ENCODE data around the gene TMEM269.
"Not testable (repeated sequence)": the region's sequence is repeated elsewhere in the genome, so short reads cannot be mapped to it uniquely, and the experiment has no call there.

Gene TMEM269

DNA sequence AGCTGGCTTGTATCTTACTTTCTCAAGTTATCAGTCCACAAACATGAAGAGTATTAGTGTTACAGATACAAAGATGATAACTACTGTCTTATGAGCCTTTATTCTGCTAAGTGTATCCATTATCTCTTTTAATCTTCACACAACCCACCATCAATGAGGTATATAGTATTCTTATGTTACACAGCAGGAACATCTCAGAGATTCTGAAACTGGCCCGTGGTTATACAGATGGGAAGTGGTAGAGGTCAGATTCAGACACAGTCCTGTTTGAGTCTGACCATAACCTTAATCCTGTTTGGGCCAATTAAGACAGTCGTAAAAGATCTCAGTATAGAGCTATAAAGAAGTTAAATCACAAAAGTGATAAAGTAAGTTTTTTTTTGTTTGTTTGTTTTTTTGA lies 5.1 kb upstream of the TMEM269 start:
- no peak for DNase-seq

GRCh38 chr1:42780176-42780575 lies 4.6 kb upstream of the TMEM269 start:
- DNase-seq = no peak

DNA sequence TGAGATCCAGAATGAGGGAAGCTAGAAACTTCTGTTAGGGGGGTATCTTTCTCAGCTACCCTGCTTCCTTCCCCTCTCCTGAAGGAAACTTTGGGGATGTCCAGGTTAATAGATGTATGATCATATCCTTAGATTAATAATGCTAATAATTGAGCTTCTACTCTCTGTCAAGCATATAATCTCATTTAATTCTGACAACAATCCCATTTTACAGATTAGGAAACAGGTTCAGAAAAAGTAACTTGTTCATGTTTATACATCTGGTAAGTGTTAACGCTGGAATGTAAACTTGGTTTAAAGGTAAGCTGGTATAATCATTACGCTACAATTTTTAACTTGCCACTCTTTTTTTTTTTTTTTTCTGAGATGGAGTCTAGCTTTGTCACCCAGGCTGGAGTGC lies 1.7 kb upstream of the TMEM269 start:
- no peak for DNase-seq

GRCh38 chr1:42784547-42784945 lies 245 bp upstream of the TMEM269 start:
- no peak for DNase-seq

DNA sequence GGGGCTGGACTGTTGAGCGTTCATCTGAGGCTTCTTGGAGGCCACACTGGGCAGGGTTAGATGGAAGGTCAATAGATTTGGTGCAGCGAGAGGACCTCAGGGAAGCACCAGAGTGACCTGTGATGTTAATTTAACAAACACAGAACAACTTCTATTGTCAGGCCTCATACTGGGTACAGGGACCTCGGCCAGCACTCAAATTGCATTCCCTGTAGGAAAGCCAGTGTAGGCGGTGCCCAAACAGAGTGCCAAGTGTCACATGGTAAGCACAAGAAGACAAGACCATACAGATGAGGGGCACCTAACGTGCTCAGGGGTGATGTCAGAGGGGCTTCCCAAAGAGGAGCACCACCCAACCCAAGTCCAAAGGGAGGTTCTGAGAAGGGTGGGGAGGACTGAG lies 1.3 kb downstream of the TMEM269 start:
- no peak for DNase-seq

DNA sequence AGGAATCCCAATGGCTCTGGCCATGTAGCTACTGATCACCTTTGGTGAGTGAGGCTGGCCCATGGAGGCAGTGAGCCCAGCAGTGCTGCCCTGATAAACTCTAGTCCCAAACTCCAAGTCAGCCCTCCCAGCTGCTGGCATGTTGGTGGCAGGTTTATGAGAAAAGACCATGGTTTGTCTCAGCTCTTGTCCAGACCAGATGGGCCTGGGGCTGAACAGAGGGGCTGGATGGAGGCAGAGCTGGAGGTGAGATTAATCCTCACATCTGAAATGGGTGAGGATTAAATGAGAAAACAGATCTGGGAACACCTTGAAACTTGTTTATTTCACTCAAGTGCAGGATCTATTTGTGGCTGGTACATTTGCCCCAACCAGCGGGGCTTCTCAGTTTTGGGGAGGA lies 3.2 kb downstream of the TMEM269 start:
- DNase-seq = no peak

GRCh38 chr1:42793824-42794223 lies 9.0 kb downstream of the TMEM269 start:
- no peak for DNase-seq

DNA sequence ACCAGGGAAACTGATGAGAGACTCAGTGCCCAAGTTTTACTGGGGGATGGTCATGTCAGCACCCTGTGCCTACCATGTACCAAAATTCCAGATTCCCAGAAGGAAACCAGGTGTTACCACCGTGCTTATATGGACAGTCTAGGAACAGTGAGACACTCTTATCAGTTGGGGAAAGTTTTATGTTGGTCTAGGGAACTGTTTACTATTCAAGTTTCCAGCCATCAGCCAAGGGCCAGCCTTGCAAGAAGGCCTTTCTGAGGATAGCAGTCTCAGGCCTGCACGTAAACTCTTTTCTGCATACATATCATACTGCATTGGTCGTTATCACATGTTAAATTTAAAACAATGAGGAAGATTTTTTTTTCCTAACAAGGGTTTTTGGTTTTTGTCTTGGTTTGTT lies 12.6 kb downstream of the TMEM269 start:
- no peak for DNase-seq

DNA sequence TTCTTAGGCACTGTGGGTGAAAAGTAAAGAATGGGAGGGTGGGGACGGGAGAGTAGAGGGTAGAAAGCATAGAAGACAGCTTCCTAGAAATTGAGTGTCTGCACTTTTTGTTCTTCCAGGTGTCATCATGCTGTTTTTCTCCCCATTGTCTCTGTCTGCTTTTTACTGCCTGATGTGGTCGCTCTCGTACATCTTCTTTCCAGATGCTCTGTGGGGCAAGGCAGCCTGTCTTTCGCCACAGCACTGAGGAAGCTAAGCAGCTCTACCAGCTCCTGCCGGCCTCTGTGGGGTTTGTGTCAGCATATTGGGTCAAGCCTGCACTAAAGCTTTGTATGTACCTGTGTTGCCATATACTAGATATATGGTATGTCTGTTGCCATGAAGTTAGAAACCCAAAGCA lies 13.2 kb downstream of the TMEM269 start:
- no peak for DNase-seq

DNA sequence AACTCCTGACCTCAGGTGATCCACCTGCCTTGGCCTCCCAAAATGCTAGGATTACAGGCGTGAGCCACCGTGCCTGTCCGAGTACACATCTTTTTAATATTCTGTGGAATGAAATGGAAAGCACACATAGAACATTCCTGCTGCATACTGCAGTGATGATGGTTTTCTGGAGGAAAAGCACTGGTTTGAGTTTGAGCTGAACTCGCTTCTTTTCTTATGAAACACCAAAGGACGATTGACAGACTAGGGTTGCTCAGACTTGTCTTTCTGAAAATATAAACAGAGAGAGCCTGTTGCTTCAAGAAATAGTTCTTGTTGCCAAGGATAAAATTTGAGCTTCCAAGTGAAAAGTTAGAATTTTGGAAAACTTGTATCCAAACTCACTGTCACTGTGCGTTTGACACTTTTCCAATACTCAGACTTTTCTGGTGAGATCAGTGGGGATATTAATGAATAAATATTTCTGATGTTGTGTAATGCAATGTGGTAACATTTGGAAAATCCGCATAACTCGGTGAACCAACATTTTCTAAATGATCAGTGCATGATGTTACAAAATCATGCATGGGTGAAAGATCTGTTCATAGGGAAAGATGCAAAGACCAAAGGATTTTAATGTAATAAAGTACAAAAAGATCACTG lies 17.2 kb downstream of the TMEM269 start:
- DNase-seq = no peak

DNA sequence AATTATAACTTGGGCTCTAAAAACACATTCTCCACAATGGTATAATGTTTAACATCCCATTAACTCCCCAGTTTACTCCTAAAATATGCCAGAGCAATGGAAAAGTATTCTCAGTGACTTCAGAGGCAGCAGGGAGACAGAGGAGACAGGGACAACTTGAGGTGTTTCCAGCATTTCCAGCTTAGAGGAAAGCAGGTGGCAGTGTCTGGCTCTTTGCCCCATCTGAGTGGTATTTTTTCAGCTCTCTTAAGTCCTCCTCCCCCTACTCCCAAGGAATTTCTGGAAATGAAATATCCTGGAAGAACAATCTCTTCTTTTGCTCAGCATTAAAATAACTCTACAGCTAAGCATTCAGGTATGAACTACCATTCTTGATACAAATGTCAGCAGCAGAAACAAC lies 21.4 kb downstream of the TMEM269 start:
- no peak for DNase-seq

DNA sequence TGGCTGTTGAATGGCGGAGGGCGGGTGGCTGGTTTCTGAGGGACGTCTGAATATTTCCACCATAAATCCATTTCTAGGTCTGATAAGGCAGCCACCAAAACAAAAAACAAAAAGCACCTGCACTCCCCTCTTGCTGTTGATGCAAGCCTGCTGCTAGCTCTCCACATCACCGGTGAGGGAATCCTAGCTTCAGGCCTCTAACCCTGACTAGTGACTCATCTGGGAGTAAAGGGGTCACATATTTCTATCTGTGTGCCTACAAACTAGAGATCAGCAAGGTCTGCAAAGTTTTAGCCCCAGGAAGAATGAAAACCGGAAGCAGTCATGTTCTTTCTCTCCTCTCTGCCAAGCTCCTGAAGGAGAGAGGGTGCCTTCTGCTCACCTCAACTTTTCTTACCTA lies 21.8 kb downstream of the TMEM269 start:
- no peak for DNase-seq

DNA sequence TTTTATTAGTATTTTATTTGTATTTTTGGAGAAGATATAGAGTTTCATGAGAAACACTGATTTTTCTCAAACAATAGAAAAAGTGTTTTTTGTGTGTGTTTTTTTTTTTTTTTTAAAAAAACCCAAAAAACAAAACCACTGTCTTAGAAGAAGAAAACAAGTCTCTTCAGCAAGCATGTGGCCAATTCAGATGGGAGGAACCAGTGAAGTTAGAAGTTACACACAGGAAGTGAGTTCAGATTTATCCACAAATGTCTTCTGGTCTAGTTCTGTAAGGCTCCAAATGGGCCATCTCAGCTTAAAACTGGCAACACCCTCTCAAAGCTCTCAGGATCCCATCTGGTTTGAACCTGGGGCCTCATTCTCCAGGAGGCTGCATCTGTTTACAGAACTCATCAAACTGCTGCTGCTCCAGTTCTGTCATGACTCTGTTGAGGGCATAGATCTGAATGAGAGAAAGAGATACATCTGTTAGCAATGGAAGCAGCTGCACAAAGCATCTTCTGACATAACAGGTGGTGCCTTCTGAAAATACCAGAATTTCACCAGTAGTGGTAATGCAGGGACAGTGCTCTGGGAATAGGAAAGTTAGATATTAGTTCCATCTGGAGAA lies 22.4 kb downstream of the TMEM269 start:
- DNase-seq = no peak

GRCh38 chr1:42814815-42815214 lies 30.0 kb downstream of the TMEM269 start:
- DNase-seq = not testable (repeated sequence)

GRCh38 chr1:42815941-42816584 lies 31.3 kb downstream of the TMEM269 start:
- DNase-seq = no peak

- peak; percentile 91 for DNase-seq
Measured at GRCh38 chr1:42816585-42817439, 32.0 kb downstream of the TMEM269 start, which contains the start of the genes ERMAP and SVBP. Gene ERMAP, plus strand, starts transcription at chr1:42817122. Its CDS starts 13,327 bp downstream, at chr1:42830449. Gene SVBP, minus strand, starts transcription at chr1:42817397. Its CDS starts 853 bp downstream, at chr1:42816544.

DNA sequence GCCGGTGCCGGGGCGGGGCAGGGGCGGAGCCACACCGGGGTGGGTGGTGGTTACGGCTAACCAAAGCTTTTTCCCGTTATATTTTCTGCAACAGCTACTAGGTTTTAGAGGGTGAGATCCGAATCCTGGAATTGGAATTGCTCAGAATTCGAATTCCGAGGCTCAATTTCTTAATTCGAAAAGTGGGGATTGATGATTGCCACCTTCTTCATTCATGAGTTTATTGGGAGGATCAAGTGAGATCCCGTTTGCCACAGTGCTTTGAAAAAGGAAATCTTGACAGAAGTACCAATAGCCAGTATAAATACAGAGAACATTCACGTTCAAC lies 32.6 kb downstream of the TMEM269 start:
- DNase-seq = no peak

DNA sequence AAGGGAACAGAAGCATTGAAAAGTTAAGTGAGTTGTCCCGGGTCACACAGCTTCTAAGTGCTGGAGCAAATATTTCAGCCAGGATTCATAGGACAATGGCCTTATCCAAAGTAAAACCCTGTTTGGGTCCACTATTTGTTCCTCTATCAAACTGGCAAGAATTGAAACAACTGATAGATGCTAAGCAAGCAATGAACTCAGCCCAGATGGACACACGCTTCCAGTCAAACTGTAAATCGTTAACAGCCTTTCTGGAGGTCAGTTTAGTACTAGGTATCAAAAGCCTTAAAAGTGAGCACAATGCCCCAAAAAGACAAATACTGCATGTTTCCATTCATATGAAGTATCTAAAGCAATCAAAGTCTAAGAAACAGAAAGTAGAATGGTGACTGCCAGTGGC lies 33.2 kb downstream of the TMEM269 start:
- DNase-seq = no peak

GRCh38 chr1:42820813-42821212 lies 36.0 kb downstream of the TMEM269 start:
- no peak for DNase-seq

GRCh38 chr1:42821690-42822089 lies 36.9 kb downstream of the TMEM269 start:
- no peak for DNase-seq

DNA sequence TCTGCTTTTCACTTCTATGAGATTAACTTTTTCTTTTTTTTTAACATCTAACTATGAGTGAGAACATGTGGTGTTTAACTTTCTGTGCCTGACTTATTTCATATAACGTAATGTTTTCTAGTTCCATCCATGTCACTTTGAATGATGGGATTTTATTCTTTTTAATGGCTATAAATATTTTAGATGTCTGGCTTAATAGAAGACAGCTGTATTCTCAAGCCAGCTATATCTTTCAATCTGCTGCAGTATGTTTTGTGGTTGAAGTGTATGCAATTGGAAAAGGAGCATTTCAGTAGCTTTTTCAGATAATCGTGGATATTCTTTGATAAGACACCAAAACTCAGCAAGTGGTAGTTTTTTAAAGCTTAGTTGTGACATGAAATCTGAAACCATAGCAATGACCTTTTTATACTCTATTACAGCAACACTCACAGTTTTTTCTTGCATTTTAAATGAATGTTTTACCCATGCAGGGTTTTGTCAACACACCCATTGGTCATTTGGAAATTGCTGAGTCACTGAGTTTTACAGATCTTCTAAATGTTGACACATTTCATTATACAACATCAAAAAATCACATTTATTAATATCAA lies 38.1 kb downstream of the TMEM269 start:
- peak; percentile 31 for DNase-seq

GRCh38 chr1:42824481-42825035 lies 39.8 kb downstream of the TMEM269 start:
- peak; percentile 49 for DNase-seq

All from NCI-H2029 treated with DMSO at 0.1 percent for 48 hours (cell line).